Spinal cord (tissue), 4 donors: ENCODE results near the gene RSL24D1. TPM values are rescaled to one million over a fixed set of nuclear protein-coding genes. Genes with fewer than 3 reads are reported as not detected.

Source experiments
- polyA plus RNA-seq, 2 donors: library from polyadenylated mRNA; unstranded; fragments of 120-200 nt; gene quantifications; one replicate each; pipeline ENCODE4 v1.2.1, GENCODE V29; 2013; ENCODE audit not compliant: insufficient read length in 2 of 2
- total RNA-seq, 2 donors: library from RNA; depleted of rRNA in 1 of 2; stranded (reverse); fragments of 120-200 nt in 1 of 2; fragments of >200 nt in 1 of 2; gene quantifications; one replicate each; pipeline versions ENCODE4 v1.2.3 to v1.2.4, GENCODE V29; 2013 to 2014

RSL24D1 gene
- total and polyA plus RNA-seq, 4 donors, result 81.3 to 107 (median 100) TPM

Other genes with a start within 250 kb of the RSL24D1 start
- 1 to 10 TPM; 7.3 to 8.4 TPM for gene RAB27A, start 92.9 kb upstream of the RSL24D1 start, total RNA-seq
- gene RAB27A, start 92.9 kb upstream of the RSL24D1 start, polyA plus RNA-seq, result 1 to 10 TPM; 4.3 to 6.8 TPM
- gene PIGBOS1, start 122.2 kb upstream of the RSL24D1 start, total RNA-seq, result 10 to 100 TPM in 1 of 2 donors, 1 to 10 TPM in 1; 6.7 to 17.0 TPM
- gene PIGBOS1, start 122.2 kb upstream of the RSL24D1 start, polyA plus RNA-seq, result 10 to 100 TPM; 14.3 to 15.6 TPM
- 10 to 100 TPM; 11.6 to 14.8 TPM for gene PIGB, start 122.3 kb upstream of the RSL24D1 start, total RNA-seq
- 10 to 100 TPM; 15.0 to 19.1 TPM for gene PIGB, start 122.3 kb upstream of the RSL24D1 start, polyA plus RNA-seq
- gene CCPG1, start 211.4 kb upstream of the RSL24D1 start, total RNA-seq, result 10 to 100 TPM; 65.4 to 67.4 TPM
- gene CCPG1, start 211.4 kb upstream of the RSL24D1 start, polyA plus RNA-seq, result 10 to 100 TPM; 39.7 to 43.6 TPM
- 1 to 10 TPM; 3.9 to 6.7 TPM for gene PIERCE2, start 211.6 kb upstream of the RSL24D1 start, total RNA-seq
- gene PIERCE2, start 211.6 kb upstream of the RSL24D1 start, polyA plus RNA-seq, result 1 to 10 TPM; 4.5 to 8.6 TPM